Lower leg skin (tissue), 4 donors: ENCODE results near the gene TTC1. TPM values are rescaled to one million over a fixed set of nuclear protein-coding genes. Genes with fewer than 3 reads are reported as not detected.
A peak's percentile ranks its signal among the peaks of the same experiment; 100 is the strongest.

Source experiments
- DNase-seq, 2 donors: peaks; one replicate each; pipeline ENCODE4 v3.0.0-alpha.2; 2019; ENCODE audit warnings: low spot score in 2 of 2
- H3K4me3 ChIP-seq: fragments of 200-600 bp; sonication (generic); 2 replicates; pipeline ENCODE4 v1.5.1; 2017; ENCODE audit warnings: mild to moderate bottlenecking, low read depth; ENCODE audit not compliant: poor library complexity, severe bottlenecking
- CTCF ChIP-seq, 3 donors: fragments of 450-650 bp; IDR thresholded peaks; one replicate each; pipeline ENCODE4 v1.5.1; 2016; ENCODE audit warnings: antibody characterized with exemption in 3 of 3, mild to moderate bottlenecking in 3 of 3, moderate library complexity in 2 of 3
- POLR2A ChIP-seq, 2 donors: fragments of 450-650 bp; IDR thresholded peaks; one replicate each; pipeline ENCODE4 v1.6.1; 2016 to 2017; ENCODE audit warnings: antibody characterized with exemption in 2 of 2, mild to moderate bottlenecking in 1 of 2, moderate library complexity in 1 of 2
- WGBS, 2 donors: methylation state at CpG; one replicate each; pipeline ENCODE4 v1.1.5; 2018; 5-methylcytosine and 5-hydroxymethylcytosine counted together
- intact Hi-C: fragments of 100-400 bp; cut with DNase I; formaldehyde crosslinking; loops from one replicate; pipeline ENCODE4 v1.15.0; 2023; ENCODE audit warnings: low total_unique reads
- total RNA-seq, 4 donors: library from RNA; depleted of rRNA; stranded (reverse); fragments of >200 nt; gene quantifications; one replicate each; pipeline ENCODE4 v1.1.0, GENCODE V29; 2016

TTC1 gene
- total RNA-seq, 4 donors from 2014 or later = 28.5 to 39.3 (median 36.2) TPM

GRCh38 chr5:159969966-159970365 is 39.0 kb upstream of the TTC1 start:
- TF ChIP-seq CTCF (IDR thresholded peaks at IDR 0.05) = no peak
- intact Hi-C loops = no loop called here
- no peak overlapping the region for H3K4me3 ChIP-seq
- no peak for DNase-seq

- no peak overlapping the region for H3K4me3 ChIP-seq
- DNase-seq = no peak
- TF ChIP-seq CTCF (IDR thresholded peaks at IDR 0.05) = no peak
- intact Hi-C loops = no loop called here
- 85 to 86% methylated on average over 4 of the region's 4 CpGs for WGBS, 2 donors
Measured at GRCh38 chr5:159971038-159971437, 37.9 kb upstream of the TTC1 start.

GRCh38 chr5:159971514-159971913 is 37.4 kb upstream of the TTC1 start:
- no peak overlapping the region for H3K4me3 ChIP-seq
- TF ChIP-seq CTCF (IDR thresholded peaks at IDR 0.05) = no peak
- TF ChIP-seq POLR2A (IDR thresholded peaks at IDR 0.05) = no peak
- intact Hi-C loops = no loop called here
- DNase-seq = no peak
- WGBS, 2 donors = 45 to 46% methylated on average over 11 of the region's 11 CpGs

- DNase-seq = peak in 1 of 2 donors; percentile 78
- H3K4me3 ChIP-seq = no peak overlapping the region
- intact Hi-C loops = no loop called here
- 1% methylated on average over 18 to 27 of the region's 76 CpGs for WGBS, 2 donors
- no peak for TF ChIP-seq CTCF (IDR thresholded peaks at IDR 0.05)
- no peak for TF ChIP-seq POLR2A (IDR thresholded peaks at IDR 0.05)
Measured at GRCh38 chr5:159971931-159972461, 36.9 kb upstream of the TTC1 start.

GRCh38 chr5:159972538-159973362 is 36.2 kb upstream of the TTC1 start:
- intact Hi-C loops = no loop called here
- no peak for TF ChIP-seq POLR2A (IDR thresholded peaks at IDR 0.05)
- no peak for TF ChIP-seq CTCF (IDR thresholded peaks at IDR 0.05)
- H3K4me3 ChIP-seq = no peak overlapping the region
- WGBS, 2 donors = 44 to 57% methylated on average over 31 to 46 of the region's 50 CpGs
- peak in 1 of 2 donors; percentile 80 for DNase-seq
